ENCODE data around the gene PROB1.

PROB1 gene

DNA sequence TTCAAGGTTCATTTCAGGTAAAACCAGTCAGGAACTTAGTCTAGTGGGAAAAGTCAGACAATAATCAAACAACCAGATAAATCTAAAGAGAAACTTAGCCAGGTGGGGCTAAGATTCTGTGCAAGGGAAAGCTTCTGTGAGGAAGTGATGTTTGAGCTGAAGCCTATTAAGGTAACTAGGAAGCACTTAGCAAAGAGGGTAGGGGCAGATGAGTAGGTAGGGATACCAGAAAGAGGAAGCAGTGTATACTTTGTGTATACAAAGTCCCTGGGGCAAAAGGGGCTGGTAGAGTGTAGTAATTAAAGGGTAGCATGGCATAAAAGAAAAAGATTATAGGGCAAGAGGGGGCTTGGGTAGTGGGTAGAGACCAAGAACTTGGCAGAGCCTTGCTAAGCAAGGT is 12.6 kb upstream of the PROB1 start:
- DNase-seq (ENCODE audit: low spot score in 2 of 2) (no peak), ATAC-seq (ENCODE audit: low read depth) (peak; percentile 59)
- H3K4me3 Mint-ChIP-seq: peak overlapping the region; percentile 2
- no peaks in the 10 kb centered on the region for H3K9me3 Mint-ChIP-seq
- no peaks in the 10 kb centered on the region for H3K36me3 Mint-ChIP-seq
- H3K27me3 Mint-ChIP-seq: no peaks in the 10 kb centered on the region
- H3K4me1 Mint-ChIP-seq: peaks cover 27% of the 10 kb centered on the region
- H3K27ac Mint-ChIP-seq: peak overlapping the region; percentile 82

DNA sequence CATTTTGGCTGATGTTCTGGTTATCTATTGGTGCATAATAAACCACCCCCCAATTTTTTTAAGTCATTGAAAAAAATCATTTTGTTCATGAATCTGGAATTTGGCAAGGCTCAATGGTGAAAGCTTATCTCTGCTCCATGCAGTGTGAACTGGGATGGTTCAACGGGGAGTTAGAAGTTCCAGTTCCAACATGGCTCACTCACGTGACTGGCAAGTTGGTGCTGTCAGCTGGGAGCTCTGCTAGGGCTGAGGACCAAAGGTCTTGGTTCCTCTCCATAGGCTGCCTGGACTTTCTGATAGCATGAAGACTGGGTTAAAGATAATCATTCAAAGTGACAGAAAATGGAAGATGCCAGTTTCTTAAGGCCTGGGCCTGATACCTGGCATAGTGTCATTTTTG is 12.1 kb upstream of the PROB1 start:
- peaks cover 28% of the 10 kb centered on the region for H3K4me1 Mint-ChIP-seq
- no peak overlapping the region for H3K4me3 Mint-ChIP-seq
- H3K27me3 Mint-ChIP-seq: no peaks in the 10 kb centered on the region
- ATAC-seq (ENCODE audit: low read depth): no peak
- no peak for DNase-seq (ENCODE audit: low spot score in 2 of 2)
- H3K27ac Mint-ChIP-seq: peak overlapping the region; percentile 82
- no peaks in the 10 kb centered on the region for H3K9me3 Mint-ChIP-seq
- H3K36me3 Mint-ChIP-seq: no peaks in the 10 kb centered on the region

- DNase-seq (ENCODE audit: low spot score in 2 of 2) (no peak), ATAC-seq (ENCODE audit: low read depth) (no peak)
- Mint-ChIP-seq H3K4me1 (peaks cover 30% of the 10 kb centered on the region), H3K4me3 (peak overlapping the region; percentile 96), H3K27ac (peak overlapping the region; percentile 97), H3K27me3 (no peaks in the 10 kb centered on the region), H3K36me3 (peaks cover 1% of the 10 kb centered on the region), H3K9me3 (no peaks in the 10 kb centered on the region)
Measured at GRCh38 chr5:139404484-139404840, 9.6 kb upstream of the PROB1 start.

GRCh38 chr5:139403787-139404483 is 9.0 kb upstream of the PROB1 start, which contains the start of gene SPATA24:
SPATA24 (minus strand) TSS chr5:139404089; CDS start chr5:139404060, 29 bp downstream.
- peak within 1 kb of the TSS; percentile 97 for H3K27ac Mint-ChIP-seq
- ATAC-seq (ENCODE audit: low read depth): peak; percentile 80
- peaks cover 4% of the 10 kb centered on the region for H3K36me3 Mint-ChIP-seq
- DNase-seq (ENCODE audit: low spot score in 2 of 2): peak; percentile 93 to 94
- H3K4me1 Mint-ChIP-seq: peaks cover 33% of the 10 kb centered on the region
- peak within 1 kb of the TSS; percentile 96 for H3K4me3 Mint-ChIP-seq
- H3K27me3 Mint-ChIP-seq: no peaks in the 10 kb centered on the region
- no peaks in the 10 kb centered on the region for H3K9me3 Mint-ChIP-seq

- peaks cover 33% of the 10 kb centered on the region for H3K4me1 Mint-ChIP-seq
- no peaks in the 10 kb centered on the region for H3K9me3 Mint-ChIP-seq
- H3K27ac Mint-ChIP-seq: peak overlapping the region; percentile 97
- H3K4me3 Mint-ChIP-seq: peak overlapping the region; percentile 96
- no peaks in the 10 kb centered on the region for H3K27me3 Mint-ChIP-seq
- ATAC-seq (ENCODE audit: low read depth): no peak
- peaks cover 4% of the 10 kb centered on the region for H3K36me3 Mint-ChIP-seq
- no peak for DNase-seq (ENCODE audit: low spot score in 2 of 2)
Measured at GRCh38 chr5:139403418-139403786, 8.5 kb upstream of the PROB1 start.

GRCh38 chr5:139402561-139403158 is 7.8 kb upstream of the PROB1 start:
- Mint-ChIP-seq H3K36me3 (peaks cover 4% of the 10 kb centered on the region), H3K27me3 (no peaks in the 10 kb centered on the region), H3K4me3 (peak overlapping the region; percentile 96), H3K4me1 (peaks cover 29% of the 10 kb centered on the region), H3K27ac (peak overlapping the region; percentile 97), H3K9me3 (no peaks in the 10 kb centered on the region)
- ATAC-seq (ENCODE audit: low read depth) (no peak), DNase-seq (ENCODE audit: low spot score in 2 of 2) (no peak)

DNA sequence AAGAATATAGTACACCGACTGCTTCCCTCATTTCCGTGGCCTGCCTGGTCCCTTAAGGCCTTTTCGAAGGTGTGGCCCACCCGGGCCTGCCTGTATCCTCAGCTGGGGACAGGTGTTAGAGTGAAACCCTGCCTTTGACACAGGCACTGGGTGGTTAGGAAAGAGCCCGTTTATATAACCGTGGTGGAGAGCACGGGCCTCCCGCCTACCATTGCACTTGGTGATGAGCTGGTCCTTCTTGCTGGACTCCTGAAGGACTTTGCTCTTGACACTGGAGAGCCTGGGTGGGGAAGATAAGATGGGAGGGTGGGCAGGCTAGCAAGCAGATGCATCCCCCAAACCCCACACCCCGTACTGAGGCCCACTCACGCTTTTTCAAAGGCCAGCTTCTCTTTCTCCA is 6.6 kb upstream of the PROB1 start:
- ATAC-seq (ENCODE audit: low read depth): no peak
- Mint-ChIP-seq H3K4me1 (peaks cover 25% of the 10 kb centered on the region), H3K9me3 (no peaks in the 10 kb centered on the region), H3K4me3 (no peak overlapping the region), H3K27me3 (no peaks in the 10 kb centered on the region), H3K36me3 (peaks cover 6% of the 10 kb centered on the region), H3K27ac (no peak overlapping the region)
- DNase-seq (ENCODE audit: low spot score in 2 of 2): no peak

DNA sequence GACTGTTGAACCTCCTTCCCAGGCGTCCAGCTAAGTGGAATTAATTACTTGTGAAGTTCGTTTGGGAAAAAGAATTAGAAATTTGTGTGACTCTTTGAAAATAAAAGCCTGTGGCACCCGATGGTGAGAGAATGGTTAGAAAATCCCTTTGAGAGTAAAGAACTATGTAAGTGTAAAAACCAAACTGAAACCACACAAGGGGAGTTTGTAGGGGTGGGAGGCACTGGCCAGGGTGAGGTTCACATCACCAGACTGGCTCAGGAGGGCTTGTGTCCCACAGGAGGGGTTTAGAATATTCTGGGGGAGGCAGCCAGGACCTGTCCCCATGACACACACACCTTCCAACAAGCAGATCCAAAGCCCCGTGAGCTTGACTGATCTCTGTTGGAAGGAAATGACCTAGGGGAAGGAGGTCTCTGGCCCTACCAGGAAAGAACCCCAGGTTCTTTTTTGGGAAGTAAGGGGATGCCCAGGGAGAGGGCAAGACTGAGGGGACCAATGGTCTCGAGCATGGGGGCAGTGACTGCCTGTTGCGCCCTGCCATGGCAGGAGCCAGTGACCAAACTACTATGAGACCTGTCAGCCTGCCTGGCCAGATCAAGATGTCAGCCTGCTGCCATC is 4.7 kb upstream of the PROB1 start:
- ATAC-seq (ENCODE audit: low read depth) (no peak), DNase-seq (ENCODE audit: low spot score in 2 of 2) (no peak)
- Mint-ChIP-seq H3K27me3 (no peaks in the 10 kb centered on the region), H3K36me3 (peaks cover 6% of the 10 kb centered on the region), H3K9me3 (no peaks in the 10 kb centered on the region), H3K27ac (no peak overlapping the region), H3K4me3 (no peak overlapping the region), H3K4me1 (peaks cover 30% of the 10 kb centered on the region)

DNA sequence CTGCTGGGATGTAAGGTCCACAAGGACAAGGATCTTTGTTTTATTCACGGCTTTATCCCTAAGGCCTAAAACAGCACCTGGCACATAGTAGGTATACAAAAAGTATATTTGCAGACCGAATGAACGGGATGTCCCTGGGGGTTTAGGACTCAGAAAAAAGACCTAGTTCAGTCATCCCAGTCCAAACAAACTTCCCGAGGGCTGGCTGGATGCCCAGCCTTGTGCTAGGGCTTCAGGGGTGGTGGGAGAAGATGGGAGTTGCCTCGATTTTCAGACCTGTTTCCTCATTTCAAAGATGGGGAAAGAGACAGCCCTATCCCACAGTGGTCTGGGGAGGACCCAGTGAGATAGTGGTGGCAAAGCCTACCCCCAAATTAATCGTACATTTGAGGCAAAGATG is 3.0 kb upstream of the PROB1 start:
- no peak overlapping the region for H3K4me3 Mint-ChIP-seq
- no peaks in the 10 kb centered on the region for H3K9me3 Mint-ChIP-seq
- ATAC-seq (ENCODE audit: low read depth): no peak
- peaks cover 6% of the 10 kb centered on the region for H3K36me3 Mint-ChIP-seq
- no peak overlapping the region for H3K27ac Mint-ChIP-seq
- H3K4me1 Mint-ChIP-seq: peaks cover 19% of the 10 kb centered on the region
- no peak for DNase-seq (ENCODE audit: low spot score in 2 of 2)
- H3K27me3 Mint-ChIP-seq: no peaks in the 10 kb centered on the region

DNA sequence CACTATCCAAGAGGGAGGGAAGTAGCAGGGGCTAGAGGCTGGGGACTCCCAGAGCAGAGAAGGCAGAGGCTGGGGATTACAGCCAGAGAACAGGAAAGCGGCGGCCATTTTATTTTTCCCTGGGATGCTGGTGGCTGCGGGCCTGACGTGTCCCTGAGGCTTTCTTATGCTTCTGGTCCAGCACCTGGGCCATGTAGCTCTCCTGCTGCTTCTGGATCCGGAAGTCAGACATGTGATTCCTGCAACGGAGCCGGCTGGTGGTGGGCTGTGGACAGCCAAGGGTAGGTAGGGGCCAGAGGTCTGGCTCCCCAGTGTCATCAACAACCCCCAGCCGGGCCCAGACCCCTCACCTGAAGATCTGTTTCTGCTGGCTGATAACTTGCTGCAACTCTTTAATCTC is 1.8 kb upstream of the PROB1 start:
- peaks cover 16% of the 10 kb centered on the region for H3K4me1 Mint-ChIP-seq
- ATAC-seq (ENCODE audit: low read depth) (no peak), DNase-seq (ENCODE audit: low spot score in 2 of 2) (no peak)
- H3K4me3 Mint-ChIP-seq: no peak overlapping the region
- no peak overlapping the region for H3K27ac Mint-ChIP-seq
- H3K9me3 Mint-ChIP-seq: no peaks in the 10 kb centered on the region
- peaks cover 6% of the 10 kb centered on the region for H3K36me3 Mint-ChIP-seq
- no peaks in the 10 kb centered on the region for H3K27me3 Mint-ChIP-seq

DNA sequence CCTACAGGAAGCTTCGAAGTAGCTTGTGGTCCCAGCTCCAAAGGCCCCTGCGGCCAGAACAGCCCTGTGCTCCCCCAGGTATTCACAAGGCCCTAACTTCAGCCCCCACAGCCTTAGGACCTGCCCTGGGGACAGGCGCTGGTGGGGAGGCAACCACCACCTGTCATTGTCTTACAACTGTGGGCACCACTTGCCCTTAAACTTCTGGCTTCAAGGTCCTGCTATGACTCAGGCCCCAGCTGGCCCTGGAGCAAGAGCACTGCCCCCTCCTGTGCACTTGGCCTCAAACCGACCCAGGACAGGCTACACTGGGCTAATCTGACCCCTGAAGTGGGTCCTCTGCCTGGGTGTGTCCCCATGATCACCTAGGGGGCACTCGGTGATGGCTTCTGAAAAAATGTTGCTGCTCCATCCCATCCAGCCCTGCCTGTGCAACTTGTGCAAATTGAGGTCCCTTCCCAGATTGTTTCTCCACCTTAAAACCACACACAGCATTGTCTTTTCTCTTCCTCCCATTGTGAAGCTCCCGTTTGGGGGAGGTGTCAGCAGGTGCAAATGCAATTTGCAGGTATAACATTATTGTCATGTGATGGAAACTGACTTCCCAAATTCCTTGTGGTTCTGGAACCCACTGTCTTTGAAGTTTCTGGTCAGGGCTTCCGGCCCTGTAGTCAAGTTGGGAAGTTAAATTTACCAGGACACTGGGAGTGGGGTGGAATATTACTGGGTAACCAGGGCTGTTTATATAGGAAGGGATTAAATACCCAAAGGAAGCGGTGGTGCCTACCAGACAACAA is 1.1 kb upstream of the PROB1 start:
- DNase-seq (ENCODE audit: low spot score in 2 of 2): no peak

DNA sequence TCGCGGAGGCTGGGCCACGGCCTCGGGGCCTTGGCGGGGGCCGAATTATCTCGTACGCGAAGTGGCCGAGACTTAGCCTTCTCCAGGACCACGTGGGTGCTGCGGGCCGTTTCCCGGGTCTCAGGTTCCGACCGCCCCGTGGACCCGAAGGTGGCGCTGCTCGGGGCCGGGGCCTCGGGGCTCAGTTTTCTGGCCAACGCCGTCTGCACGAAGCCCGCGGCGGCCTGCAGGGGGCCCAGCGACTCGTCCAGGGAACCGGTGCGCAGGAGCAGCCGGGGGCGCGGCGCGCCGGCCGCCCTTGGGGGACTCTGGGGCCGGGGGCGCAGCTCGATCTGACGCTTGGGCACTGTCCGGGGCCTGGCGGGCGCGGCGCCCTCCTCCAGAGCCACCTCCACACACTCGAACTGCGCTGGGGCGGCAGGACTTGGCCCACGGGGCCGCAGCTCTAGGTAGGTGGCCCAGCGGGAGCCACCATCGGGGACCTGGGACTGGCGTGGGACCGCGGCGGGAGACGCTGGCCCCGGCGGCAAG is 716 bp downstream of the PROB1 start:
- Mint-ChIP-seq H3K36me3 (peaks cover 2% of the 10 kb centered on the region), H3K4me3 (peak overlapping the region; percentile 94), H3K27me3 (no peaks in the 10 kb centered on the region), H3K9me3 (no peaks in the 10 kb centered on the region), H3K27ac (no peak overlapping the region), H3K4me1 (peaks cover 35% of the 10 kb centered on the region)
- ATAC-seq (ENCODE audit: low read depth) (peak; percentile 10), DNase-seq (ENCODE audit: low spot score in 2 of 2) (peak; percentile 54 to 65)

More for the DNA sequence above, 1.1 kb upstream of the PROB1 start:
- ATAC-seq (ENCODE audit: low read depth): no peak
- no peaks in the 10 kb centered on the region for H3K27me3 Mint-ChIP-seq
- peak overlapping the region; percentile 30 for H3K27ac Mint-ChIP-seq
- no peaks in the 10 kb centered on the region for H3K9me3 Mint-ChIP-seq
- H3K4me3 Mint-ChIP-seq: peak overlapping the region; percentile 7
- H3K36me3 Mint-ChIP-seq: peaks cover 6% of the 10 kb centered on the region
- H3K4me1 Mint-ChIP-seq: peaks cover 23% of the 10 kb centered on the region

DNA sequence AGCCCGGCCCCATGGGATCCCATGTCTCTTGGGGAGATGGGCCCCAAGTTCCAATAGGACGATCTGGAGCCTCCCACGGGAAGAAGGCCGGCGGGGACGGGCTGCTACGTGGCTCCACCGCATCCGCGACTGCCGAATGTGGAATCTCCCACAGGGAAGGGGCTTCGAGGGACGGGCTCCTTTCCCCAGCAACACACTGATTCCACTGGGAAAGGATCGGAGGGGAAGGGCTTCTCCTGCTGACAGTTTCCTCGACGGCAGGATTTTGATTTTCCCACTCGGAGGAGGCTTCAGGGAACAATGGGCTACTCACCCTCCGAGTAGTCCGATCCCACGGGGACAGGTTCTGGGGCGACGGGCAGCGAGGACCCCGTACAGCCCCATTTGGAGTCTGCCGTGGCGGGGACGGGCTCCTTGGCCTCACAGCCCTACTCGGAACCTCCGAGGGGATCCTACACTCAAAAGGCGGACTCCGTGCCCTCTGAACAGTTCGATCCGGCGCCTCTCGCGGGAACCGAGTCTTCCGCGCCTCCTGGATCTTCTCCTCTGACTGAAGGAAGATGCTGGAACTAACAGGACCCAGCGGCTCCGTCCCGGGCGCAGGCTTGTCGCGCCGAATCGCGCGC is 1.3 kb downstream of the PROB1 start:
- peaks cover 36% of the 10 kb centered on the region for H3K4me1 Mint-ChIP-seq
- no peak for ATAC-seq (ENCODE audit: low read depth)
- peak overlapping the region; percentile 94 for H3K4me3 Mint-ChIP-seq
- H3K9me3 Mint-ChIP-seq: no peaks in the 10 kb centered on the region
- DNase-seq (ENCODE audit: low spot score in 2 of 2): no peak
- H3K27me3 Mint-ChIP-seq: no peaks in the 10 kb centered on the region
- H3K27ac Mint-ChIP-seq: no peak overlapping the region
- peaks cover 1% of the 10 kb centered on the region for H3K36me3 Mint-ChIP-seq

Measured in memory B cell (primary cell).